Upper lobe of left lung (tissue), 6 donors: ENCODE measurements around the gene KLHL26. TPM values are rescaled to one million over a fixed set of nuclear protein-coding genes. Genes with fewer than 3 reads are reported as not detected.
"Not testable (repeated sequence)": the region's sequence is repeated elsewhere in the genome, so short reads cannot be mapped to it uniquely, and the experiment has no call there.

ENCODE experiments used
- ATAC-seq, 2 donors: fragments of 200-7000 bp; cut with Tn5 transposase; one replicate each; pipeline ENCODE4 v1.9.1; 2022; ENCODE audit warnings: mild to moderate bottlenecking in 2 of 2, moderate library complexity in 2 of 2; ENCODE audit not compliant: low FRiP score in 2 of 2
- DNase-seq, 2 donors: peaks; one replicate each; pipeline ENCODE4 v3.0.0-alpha.2; 2019 to 2020
- H3K27ac ChIP-seq, 4 donors: fragments of 200-600 bp; sonication (generic); one replicate each; pipeline ENCODE4 v1.5.1; 2016 to 2019
- H3K27me3 ChIP-seq, 4 donors: fragments of 200-600 bp; sonication (generic); one replicate each; pipeline ENCODE4 v1.5.1; 2017 to 2019
- H3K36me3 ChIP-seq, 4 donors: fragments of 200-600 bp; sonication (generic); one replicate each; pipeline ENCODE4 v1.5.1; 2016 to 2019
- H3K4me1 ChIP-seq, 4 donors: fragments of 200-600 bp; sonication (generic); one replicate each; pipeline ENCODE4 v1.5.1; 2018 to 2019
- H3K4me3 ChIP-seq, 4 donors: fragments of 200-600 bp; sonication (generic); one replicate each; pipeline ENCODE4 v1.5.1; 2017 to 2019; ENCODE audit warnings: mild to moderate bottlenecking in 2 of 4, moderate library complexity in 1 of 4
- H3K9me3 ChIP-seq, 4 donors: fragments of 200-600 bp; sonication (generic); one replicate each; pipeline ENCODE4 v1.5.1; 2018 to 2019
- CTCF ChIP-seq, 6 experiments: fragments of 450-650 bp in 4 of 6; fragments of 200-600 bp in 2 of 6; sonication (generic) in 2 of 6; IDR thresholded peaks; one replicate each; pipeline ENCODE4 v1.5.1; 2016 to 2019; ENCODE audit warnings: antibody characterized with exemption in 6 of 6
- EP300 ChIP-seq, 4 donors: sonication (generic); formaldehyde crosslinking; IDR thresholded peaks; one replicate each; pipeline ENCODE4 v1.5.1; 2017; ENCODE audit warnings: antibody characterized with exemption in 4 of 4, control low read depth in 2 of 4
- POLR2A ChIP-seq, 4 donors: fragments of 450-650 bp; IDR thresholded peaks; one replicate each; pipeline ENCODE4 v1.5.1; 2016 to 2017; ENCODE audit warnings: antibody characterized with exemption in 4 of 4, mild to moderate bottlenecking in 2 of 4
- POLR2AphosphoS5 ChIP-seq, 2 donors: sonication (generic); formaldehyde crosslinking; IDR thresholded peaks; one replicate each; pipeline ENCODE4 v1.5.1; 2017; ENCODE audit warnings: antibody characterized with exemption in 2 of 2
- WGBS, 2 donors: methylation state at CpG; one replicate each; pipeline ENCODE4 v1.1.5; 2017 to 2018; 5-methylcytosine and 5-hydroxymethylcytosine counted together
- total RNA-seq, 6 donors: library from RNA; depleted of rRNA in 4 of 6; stranded (reverse); fragments of >200 nt in 4 of 6; gene quantifications; one replicate each; pipeline versions ENCODE4 v1.1.0 to v1.2.1, GENCODE V29; 2016 to 2021
- donor health status: DM: no; HTN: no; CAD: no; lungs with moderate emphysema.
- donor health status: DM: no; HTN: yes; CAD: no; lungs with severe emphysema.

Gene KLHL26
- total RNA-seq, 6 donors from 2014 or later: 8.1 to 16.1 (median 12.1) TPM

GRCh38 chr19:18589380-18590272 lies 47.2 kb upstream of the KLHL26 start:
- peaks cover 0 to 15% (median 9%) of the 10 kb centered on the region in 4 donors for H3K36me3 ChIP-seq
- ATAC-seq (peak; percentile 76 to 86), DNase-seq (peak; percentile 65 to 94)
- H3K9me3 ChIP-seq: no peaks in the 10 kb centered on the region
- peak overlapping the region; percentile 78 to 88 (median 84) for H3K27ac ChIP-seq
- TF ChIP-seq CTCF (IDR thresholded peaks at IDR 0.05) (peak in 4 of 6 experiments; percentile 38 to 66 (median 57)), POLR2A (IDR thresholded peaks at IDR 0.05) (no peak), POLR2AphosphoS5 (IDR thresholded peaks at IDR 0.05) (peak in 1 of 2 donors; percentile 14), EP300 (IDR thresholded peaks at IDR 0.05) (no peak)
- H3K4me1 ChIP-seq: peaks cover 28 to 38% (median 32%) of the 10 kb centered on the region in 4 donors
- H3K27me3 ChIP-seq: no peaks in the 10 kb centered on the region
- 23 to 35% methylated on average over 23 to 37 of the region's 52 CpGs for WGBS, 2 donors
- H3K4me3 ChIP-seq: peak overlapping the region; percentile 60 to 93 (median 86)

GRCh38 chr19:18590273-18591272 lies 46.3 kb upstream of the KLHL26 start:
- Histone ChIP-seq H3K4me1 (peaks cover 35 to 45% (median 38%) of the 10 kb centered on the region in 4 donors), H3K27ac (peak overlapping the region in 1 of 4 donors; percentile 87), H3K4me3 (no peak overlapping the region), H3K36me3 (peaks cover 0 to 15% (median 9%) of the 10 kb centered on the region in 4 donors), H3K27me3 (no peaks in the 10 kb centered on the region), H3K9me3 (no peaks in the 10 kb centered on the region)
- peak in 1 of 2 donors; percentile 46 for DNase-seq
- no peak for ATAC-seq
- TF ChIP-seq CTCF (IDR thresholded peaks at IDR 0.05): no peak
- no peak for TF ChIP-seq POLR2AphosphoS5 (IDR thresholded peaks at IDR 0.05)
- TF ChIP-seq POLR2A (IDR thresholded peaks at IDR 0.05): no peak
- no peak for TF ChIP-seq EP300 (IDR thresholded peaks at IDR 0.05)
- 77 to 82% methylated on average over 29 to 31 of the region's 40 CpGs for WGBS, 2 donors

- no peaks in the 10 kb centered on the region for H3K9me3 ChIP-seq
- ATAC-seq: no peak
- H3K4me1 ChIP-seq: peaks cover 35 to 50% (median 38%) of the 10 kb centered on the region in 4 donors
- H3K36me3 ChIP-seq: peaks cover 0 to 15% (median 9%) of the 10 kb centered on the region in 4 donors
- H3K4me3 ChIP-seq: no peak overlapping the region
- DNase-seq: peak in 1 of 2 donors; percentile 67
- no peak for TF ChIP-seq POLR2A (IDR thresholded peaks at IDR 0.05)
- no peak for TF ChIP-seq POLR2AphosphoS5 (IDR thresholded peaks at IDR 0.05)
- TF ChIP-seq EP300 (IDR thresholded peaks at IDR 0.05): no peak
- no peak for TF ChIP-seq CTCF (IDR thresholded peaks at IDR 0.05)
- WGBS, 2 donors: 90 to 96% methylated on average over 16 to 21 of the region's 22 CpGs
- H3K27ac ChIP-seq: no peak overlapping the region
- no peaks in the 10 kb centered on the region for H3K27me3 ChIP-seq
Measured at GRCh38 chr19:18591735-18592385, 45.0 kb upstream of the KLHL26 start.

GRCh38 chr19:18592732-18593131 lies 44.1 kb upstream of the KLHL26 start:
- H3K9me3 ChIP-seq, ATAC-seq, H3K27ac ChIP-seq, DNase-seq, H3K4me3 ChIP-seq, H3K27me3 ChIP-seq: not testable (repeated sequence)
- Histone ChIP-seq H3K36me3 (peaks cover 0 to 15% (median 9%) of the 10 kb centered on the region in 4 donors), H3K4me1 (peaks cover 34 to 53% (median 37%) of the 10 kb centered on the region in 4 donors)
- 82 to 91% methylated on average over 5 of the region's 5 CpGs for WGBS, 2 donors
